Lower leg skin (tissue), 4 donors: ENCODE measurements around the gene FRS3. TPM values are rescaled to one million over a fixed set of nuclear protein-coding genes. Genes with fewer than 3 reads are reported as not detected.

Experiments used
- DNase-seq, 2 donors: peaks; one replicate each; pipeline ENCODE4 v3.0.0-alpha.2; 2019; ENCODE audit warnings: low spot score in 2 of 2
- H3K4me3 ChIP-seq: fragments of 200-600 bp; sonication (generic); 2 replicates; pipeline ENCODE4 v1.5.1; 2017; ENCODE audit warnings: mild to moderate bottlenecking, low read depth; ENCODE audit not compliant: poor library complexity, severe bottlenecking
- POLR2A ChIP-seq, 2 donors: fragments of 450-650 bp; IDR thresholded peaks; one replicate each; pipeline ENCODE4 v1.6.1; 2016 to 2017; ENCODE audit warnings: antibody characterized with exemption in 2 of 2, mild to moderate bottlenecking in 1 of 2, moderate library complexity in 1 of 2
- WGBS, 2 donors: methylation state at CpG; one replicate each; pipeline ENCODE4 v1.1.5; 2018; 5-methylcytosine and 5-hydroxymethylcytosine counted together
- intact Hi-C: fragments of 100-400 bp; cut with DNase I; formaldehyde crosslinking; loops from one replicate; pipeline ENCODE4 v1.15.0; 2023; ENCODE audit warnings: low total_unique reads
- total RNA-seq, 4 donors: library from RNA; depleted of rRNA; stranded (reverse); fragments of >200 nt; gene quantifications; one replicate each; pipeline ENCODE4 v1.1.0, GENCODE V29; 2016
- TF ChIP-seq, protein P1 (sequence below), 3 donors: fragments of 450-650 bp; IDR thresholded peaks; one replicate each; pipeline ENCODE4 v1.5.1; 2016; ENCODE audit warnings: antibody characterized with exemption in 3 of 3, mild to moderate bottlenecking in 3 of 3, moderate library complexity in 2 of 3

Gene FRS3
- total RNA-seq, 4 donors from 2014 or later: 0.79 to 4.2 (median 2.4) TPM

DNA sequence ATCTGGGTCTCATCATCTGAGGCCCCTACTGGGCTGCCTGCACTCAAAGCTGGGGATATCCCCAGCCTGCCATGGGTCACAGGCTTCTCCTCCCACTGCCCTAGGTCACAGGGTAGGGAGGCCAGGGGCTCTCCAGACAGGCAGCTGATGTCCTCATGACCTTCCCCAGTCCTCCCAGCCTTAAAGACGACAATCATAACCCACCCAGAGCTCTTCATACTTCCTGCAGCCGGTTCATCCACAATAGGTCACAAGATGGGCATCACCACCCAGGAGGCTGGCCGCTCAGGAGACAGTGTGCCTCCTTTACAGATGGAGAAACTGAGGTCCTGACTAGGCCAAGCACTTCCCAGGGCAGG, 59.5 kb downstream of the FRS3 start:
- intact Hi-C loops: no loop called here
- WGBS, 2 donors: 73 to 98% methylated on average over 3 of the region's 3 CpGs

More for the DNA sequence above, 59.5 kb downstream of the FRS3 start:
- no peak for DNase-seq
- H3K4me3 ChIP-seq: no peak overlapping the region
- TF ChIP-seq, protein P1, sequence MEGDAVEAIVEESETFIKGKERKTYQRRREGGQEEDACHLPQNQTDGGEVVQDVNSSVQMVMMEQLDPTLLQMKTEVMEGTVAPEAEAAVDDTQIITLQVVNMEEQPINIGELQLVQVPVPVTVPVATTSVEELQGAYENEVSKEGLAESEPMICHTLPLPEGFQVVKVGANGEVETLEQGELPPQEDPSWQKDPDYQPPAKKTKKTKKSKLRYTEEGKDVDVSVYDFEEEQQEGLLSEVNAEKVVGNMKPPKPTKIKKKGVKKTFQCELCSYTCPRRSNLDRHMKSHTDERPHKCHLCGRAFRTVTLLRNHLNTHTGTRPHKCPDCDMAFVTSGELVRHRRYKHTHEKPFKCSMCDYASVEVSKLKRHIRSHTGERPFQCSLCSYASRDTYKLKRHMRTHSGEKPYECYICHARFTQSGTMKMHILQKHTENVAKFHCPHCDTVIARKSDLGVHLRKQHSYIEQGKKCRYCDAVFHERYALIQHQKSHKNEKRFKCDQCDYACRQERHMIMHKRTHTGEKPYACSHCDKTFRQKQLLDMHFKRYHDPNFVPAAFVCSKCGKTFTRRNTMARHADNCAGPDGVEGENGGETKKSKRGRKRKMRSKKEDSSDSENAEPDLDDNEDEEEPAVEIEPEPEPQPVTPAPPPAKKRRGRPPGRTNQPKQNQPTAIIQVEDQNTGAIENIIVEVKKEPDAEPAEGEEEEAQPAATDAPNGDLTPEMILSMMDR (IDR thresholded peaks at IDR 0.05): no peak
- TF ChIP-seq POLR2A (IDR thresholded peaks at IDR 0.05): no peak

Other genes starting within 250 kb of the FRS3 start
- 10 to 100 TPM in 2 of 4 donors, 1 to 10 TPM in 2; 7.5 to 11.6 (median 10.1) TPM for gene FOXP4, start 233.5 kb downstream of the FRS3 start, total RNA-seq
- gene MDFI, start 141.4 kb downstream of the FRS3 start, total RNA-seq: 10 to 100 TPM; 30.4 to 70.9 (median 39.8) TPM
- gene TFEB, start 44.3 kb downstream of the FRS3 start, total RNA-seq: 10 to 100 TPM; 20.2 to 38.3 (median 26.0) TPM
- gene PGC, start 32.5 kb downstream of the FRS3 start, total RNA-seq: under 1 TPM in 1 of 4 donors, not detected in 3; 0.42 TPM
- 1 to 10 TPM; 3.2 to 5.0 (median 3.9) TPM for gene PRICKLE4, start 882 bp upstream of the FRS3 start, total RNA-seq
- gene TOMM6, start 7.8 kb upstream of the FRS3 start, total RNA-seq: 100 to 1,000 TPM in 2 of 4 donors, 10 to 100 TPM in 2; 90.7 to 136 (median 100) TPM
- gene USP49, start 115.5 kb upstream of the FRS3 start, total RNA-seq: 1 to 10 TPM; 2.3 to 7.3 (median 3.7) TPM
- 10 to 100 TPM in 2 of 4 donors, 1 to 10 TPM in 2; 5.7 to 11.5 (median 9.8) TPM for gene MED20, start 141.2 kb upstream of the FRS3 start, total RNA-seq
- 10 to 100 TPM in 1 of 4 donors, 1 to 10 TPM in 3; 4.1 to 12.2 (median 7.7) TPM for gene BYSL, start 141.6 kb upstream of the FRS3 start, total RNA-seq
- gene CCND3, start 161.9 kb upstream of the FRS3 start, total RNA-seq: 100 to 1,000 TPM; 130 to 169 (median 157) TPM